HG03354 (cell line): Measurements from ENCODE around the gene KDM3A.
"Not testable (repeated sequence)": the region's sequence is repeated elsewhere in the genome, so short reads cannot be mapped to it uniquely, and the experiment has no call there.

ENCODE experiments used
- ATAC-seq: cut with Tn5 transposase; IDR thresholded peaks from one replicate; pipeline ENCODE4 v1.9.1; 2021; ENCODE audit warnings: mild to moderate bottlenecking; ENCODE audit not compliant: unreplicated experiment, poor library complexity, severe bottlenecking

Gene KDM3A

GRCh38 chr2:86468162-86469033 is 27.2 kb downstream of the KDM3A start:
- no peak for ATAC-seq

GRCh38 chr2:86470890-86471289 is 29.7 kb downstream of the KDM3A start:
- ATAC-seq: no peak

- ATAC-seq: no peak
These were observed 30.5 kb downstream of the KDM3A start for GRCh38 chr2:86471637-86472036.

DNA sequence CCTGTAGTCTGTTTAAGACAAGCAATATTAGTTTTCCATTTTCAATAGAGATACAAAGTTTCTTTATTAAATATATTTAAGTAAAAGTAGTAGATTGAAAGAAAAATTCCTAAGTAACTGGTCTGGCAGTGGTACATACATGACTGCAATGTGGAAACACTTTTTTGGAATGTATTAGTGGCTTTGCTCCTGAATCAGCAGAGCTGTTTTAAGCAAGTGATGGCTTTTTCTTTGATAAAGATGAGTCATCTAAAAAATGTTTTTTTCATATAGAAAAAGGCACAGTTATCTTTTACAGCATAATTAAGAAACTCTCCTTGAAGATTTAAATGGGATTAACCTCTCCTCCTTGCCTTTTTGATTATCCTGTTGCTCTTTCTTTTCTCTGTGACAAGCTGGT is 34.9 kb downstream of the KDM3A start:
- no peak for ATAC-seq

- ATAC-seq: no peak
These were observed 35.7 kb downstream of the KDM3A start for GRCh38 chr2:86476918-86477317.

DNA sequence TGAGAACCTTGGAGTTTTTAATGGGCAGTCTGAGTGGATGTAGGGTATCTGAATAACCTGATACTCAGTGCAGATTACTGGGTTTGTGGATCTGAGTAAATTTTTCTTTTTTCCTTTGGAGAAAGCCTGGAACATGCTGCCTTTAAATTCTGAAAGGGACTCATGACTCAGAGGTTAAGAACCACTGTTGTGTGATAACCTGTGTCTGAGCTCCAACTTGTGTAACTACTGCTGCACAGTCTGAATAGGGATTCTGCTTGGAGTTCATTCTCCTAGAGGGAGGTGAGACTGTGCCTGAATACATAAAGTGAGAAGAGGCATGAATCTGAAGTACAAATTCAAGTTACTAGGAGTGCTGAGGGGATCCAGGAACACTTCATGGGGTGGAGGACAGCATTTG is 36.2 kb downstream of the KDM3A start:
- no peak for ATAC-seq

- no peak for ATAC-seq
These were observed 38.9 kb downstream of the KDM3A start for GRCh38 chr2:86480105-86480504.

DNA sequence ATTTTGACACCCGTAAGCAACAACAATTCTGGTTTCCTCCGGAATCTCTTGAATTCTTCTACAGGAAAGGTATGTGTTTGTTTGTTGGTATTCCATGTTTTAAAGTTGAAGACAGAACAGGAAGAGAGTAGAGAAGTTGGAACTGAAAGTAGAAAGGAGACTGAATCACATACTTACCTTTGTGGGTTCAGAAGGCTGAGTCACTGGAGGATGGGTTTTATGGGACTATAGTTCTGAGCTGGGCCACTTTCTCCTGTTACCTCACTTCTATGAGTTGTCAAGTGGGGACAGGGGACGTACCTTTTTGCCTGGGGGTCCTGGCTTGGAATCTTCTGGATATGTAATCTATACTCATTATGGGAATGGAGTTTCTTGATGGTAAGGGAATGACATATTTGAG is 40.9 kb downstream of the KDM3A start:
- ATAC-seq: no peak

GRCh38 chr2:86484385-86484784 is 43.2 kb downstream of the KDM3A start:
- no peak for ATAC-seq

DNA sequence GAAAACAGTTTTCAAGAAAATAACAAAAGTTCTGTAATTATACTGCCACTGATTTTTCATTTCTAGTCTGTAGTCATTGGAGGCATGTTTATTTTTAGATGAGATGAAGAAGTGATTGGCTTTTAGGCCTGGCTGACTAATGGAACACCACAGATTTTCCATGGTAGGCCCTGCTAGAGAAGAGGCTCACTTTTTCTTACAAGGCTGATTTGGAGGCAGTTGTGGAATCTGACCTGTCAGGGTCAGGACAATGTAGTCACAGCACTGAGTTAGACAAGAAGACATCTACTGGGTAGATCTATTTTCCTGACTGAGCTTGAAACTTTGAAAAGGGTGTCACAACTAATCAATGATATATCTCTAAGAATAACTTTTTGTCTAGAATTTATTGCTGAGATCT is 43.9 kb downstream of the KDM3A start:
- no peak for ATAC-seq

DNA sequence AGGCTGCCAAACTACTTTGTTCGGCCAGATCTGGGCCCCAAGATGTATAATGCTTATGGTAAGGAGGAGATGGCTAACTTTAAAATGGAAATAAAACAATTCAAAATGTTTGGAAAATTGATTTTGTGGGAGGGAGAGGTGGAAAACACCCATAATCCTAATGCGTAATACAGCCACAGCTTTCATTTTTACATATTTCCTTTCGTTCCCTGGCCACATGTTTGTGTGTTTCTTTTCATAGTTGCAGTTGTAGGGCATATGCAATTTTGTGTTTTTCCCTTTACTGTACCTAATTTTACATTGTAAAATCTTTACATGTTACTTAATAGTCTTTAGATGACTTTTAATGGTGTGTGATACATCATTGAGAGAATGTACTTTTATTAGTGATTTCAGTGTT is 44.6 kb downstream of the KDM3A start:
- no peak for ATAC-seq

DNA sequence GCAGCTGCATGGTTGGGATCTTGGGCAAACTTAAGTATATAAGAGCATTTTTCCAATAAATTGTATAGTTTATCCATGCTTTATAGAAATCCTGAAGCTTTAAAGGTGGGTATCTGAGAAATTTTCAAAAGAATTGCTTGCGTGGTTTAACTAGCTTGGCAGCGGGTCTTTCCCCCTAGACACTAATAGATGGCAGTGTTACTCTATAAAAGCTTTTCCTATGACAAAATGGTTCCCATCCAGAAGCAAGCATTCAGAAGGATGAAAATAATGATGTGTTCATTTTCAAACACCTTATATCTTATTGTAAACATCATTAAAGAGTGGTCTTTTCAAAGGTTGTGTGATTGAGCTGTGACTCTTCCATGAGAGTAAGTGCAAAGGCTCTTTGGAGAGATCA is 45.9 kb downstream of the KDM3A start:
- ATAC-seq: no peak

DNA sequence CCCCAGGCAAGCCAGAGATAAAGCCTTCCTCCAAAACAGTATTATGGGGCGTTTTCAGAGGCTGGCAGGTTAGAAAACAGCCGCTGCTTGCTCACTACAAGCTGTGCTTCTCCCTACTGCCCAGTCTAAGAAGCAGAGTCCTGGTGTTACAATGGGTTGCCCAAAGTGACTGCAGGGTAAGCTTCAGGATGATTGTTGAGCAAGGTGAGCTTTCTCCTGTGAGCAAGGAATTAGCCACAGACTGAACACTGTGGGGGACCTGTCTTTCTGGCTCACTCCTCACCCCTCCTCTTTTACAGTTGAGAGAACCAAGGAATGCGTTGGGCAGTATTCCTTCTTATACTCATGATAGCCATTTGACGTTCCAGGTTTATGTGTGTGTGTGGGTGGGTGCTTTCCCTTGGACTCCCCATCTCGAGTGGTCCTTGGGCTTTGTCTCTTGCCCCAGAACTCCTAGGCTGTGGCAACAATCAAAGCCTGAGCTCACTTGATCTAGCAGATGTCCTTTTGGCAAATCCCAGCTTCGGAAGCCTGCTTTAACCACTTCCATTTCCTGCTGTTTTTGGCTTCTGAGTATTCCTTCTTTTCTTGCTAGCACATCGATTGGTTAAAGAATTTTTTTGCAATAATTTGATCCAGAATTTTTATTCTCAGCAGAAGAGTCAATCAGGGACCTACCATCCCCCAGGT is 47.5 kb downstream of the KDM3A start:
- ATAC-seq: no peak

GRCh38 chr2:86489542-86489941 is 48.4 kb downstream of the KDM3A start:
- no peak for ATAC-seq

DNA sequence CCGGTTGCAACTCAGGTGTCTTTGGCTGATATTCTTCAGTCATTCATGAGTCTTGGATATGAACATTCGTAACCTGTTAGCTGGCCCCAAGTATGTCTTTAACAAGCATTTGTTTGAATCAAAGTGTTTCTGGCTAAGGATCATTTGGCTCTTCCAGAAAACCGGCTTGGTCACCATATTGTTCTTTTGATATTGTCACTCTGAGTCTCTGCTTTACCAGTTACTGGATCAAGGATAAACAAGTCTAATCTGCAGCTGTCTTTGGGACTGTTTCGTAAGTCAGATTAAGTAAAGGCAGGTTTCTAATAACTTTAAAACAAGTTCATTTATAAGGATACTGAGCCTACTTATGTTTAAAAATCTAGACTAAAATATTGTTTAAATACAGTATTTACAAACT is 49.1 kb downstream of the KDM3A start:
- no peak for ATAC-seq

GRCh38 chr2:86491088-86491487 is 49.9 kb downstream of the KDM3A start:
- no peak for ATAC-seq

- no peak for ATAC-seq
These were observed 50.9 kb downstream of the KDM3A start for GRCh38 chr2:86492048-86492453.

DNA sequence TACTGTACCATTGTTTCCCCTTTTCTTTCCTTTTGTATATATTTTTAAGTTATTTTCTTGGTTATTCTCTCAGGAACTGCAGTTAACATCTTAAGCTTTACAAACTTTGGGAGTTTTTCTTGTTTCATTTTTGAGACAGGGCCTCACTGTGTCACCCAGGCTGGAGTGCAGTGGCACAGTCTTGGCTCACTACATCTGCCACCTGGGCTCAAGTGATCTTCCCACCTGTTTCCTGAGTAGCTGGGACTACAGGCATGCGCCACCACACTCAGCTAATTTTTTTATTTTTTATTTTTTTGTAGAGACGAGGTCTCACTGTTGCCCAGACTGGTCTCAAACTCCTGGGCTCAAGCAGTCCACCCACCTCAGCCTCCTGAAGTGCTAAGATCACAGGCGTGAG is 55.2 kb downstream of the KDM3A start:
- not testable (repeated sequence) for ATAC-seq

- no peak for ATAC-seq
These were observed 57.5 kb downstream of the KDM3A start for GRCh38 chr2:86498468-86499260.

DNA sequence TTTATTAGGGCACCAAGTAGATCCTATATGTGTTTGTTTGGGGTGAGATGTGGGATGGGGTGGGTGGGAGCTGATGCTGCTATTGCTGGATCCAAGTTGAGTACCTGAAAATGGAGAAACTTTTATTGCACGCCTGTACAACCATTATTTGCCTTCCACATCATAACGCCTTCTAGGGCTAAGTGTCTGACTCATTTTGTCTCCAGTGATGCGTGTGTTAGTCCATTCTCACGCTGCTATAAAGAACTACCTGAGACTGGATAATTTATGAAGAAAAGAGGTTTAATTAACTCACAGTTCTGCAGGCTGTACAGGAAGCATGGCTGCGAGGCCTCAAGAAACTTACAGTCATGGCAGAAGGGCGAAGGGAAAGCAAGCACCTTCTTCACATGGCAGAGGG is 58.2 kb downstream of the KDM3A start:
- no peak for ATAC-seq
